K562 (cell line): ENCODE data around the gene TMC4. TPM values are rescaled to one million over a fixed set of nuclear protein-coding genes. Genes with fewer than 3 reads are reported as not detected.

ENCODE experiments used
- CTCF ChIP-seq, 3 experiments: IDR thresholded peaks in 2 of 3; conservative IDR thresholded peaks in 1 of 3; 2 replicates each; pipeline ENCODE4 v1.5.1; 2011 to 2012; ENCODE audit warnings: low read length in 3 of 3, mild to moderate bottlenecking in 3 of 3, control low read depth in 2 of 3, improper control_type of control experiment in 1 of 3, inconsistent platforms in 1 of 3, low read depth in 1 of 3, mixed read lengths in 1 of 3, moderate library complexity in 1 of 3; ENCODE audit not compliant: insufficient read depth in 2 of 3
- DACH1 ChIP-seq: fragments of 450-650 bp; IDR thresholded peaks from 2 replicates; pipeline ENCODE4 v1.6.1; 2018; ENCODE audit not compliant: partially characterized antibody
- DIDO1 ChIP-seq: fragments of 450-650 bp; IDR thresholded peaks from 2 replicates; pipeline ENCODE4 v1.6.1; 2016; ENCODE audit warnings: low read depth, missing biosample characterization, missing genetic modification characterization
- FOXK2 ChIP-seq, 2 experiments: fragments of 450-650 bp; IDR thresholded peaks in 1 of 2; conservative IDR thresholded peaks in 1 of 2; 2 replicates each; pipeline ENCODE4 v1.6.1; 2016; ENCODE audit warnings: low read depth in 2 of 2, mild to moderate bottlenecking in 1 of 2
- GTF2E2 ChIP-seq: fragments of 200-800 bp; sonication (Bioruptor generic); IDR thresholded peaks from 2 replicates; pipeline ENCODE4 v1.6.1; 2016; ENCODE audit warnings: missing genetic modification characterization, missing compliant biosample characterization
- HNRNPUL1 ChIP-seq: fragments of 200-400 bp; formaldehyde crosslinking; IDR thresholded peaks from 2 replicates; pipeline ENCODE4 v1.6.1; 2017; ENCODE audit warnings: low read length
- HOXB6 ChIP-seq: fragments of 250-450 bp; sonication (Bioruptor Pico); IDR thresholded peaks from 2 replicates; pipeline ENCODE4 v1.5.1; 2022; ENCODE audit warnings: mild to moderate bottlenecking, borderline replicate concordance
- KAT2B ChIP-seq: IDR thresholded peaks from one replicate; pipeline ENCODE4 v1.6.1; 2012; ENCODE audit warnings: low read depth, mild to moderate bottlenecking, control low read depth, inconsistent platforms, low read length, moderate library complexity
- NFIC ChIP-seq: fragments of 450-650 bp; IDR thresholded peaks from 2 replicates; pipeline ENCODE4 v1.6.1; 2017; ENCODE audit warnings: mild to moderate bottlenecking, inconsistent platforms
- SUPT5H ChIP-seq: fragments of 450-650 bp; IDR thresholded peaks from 2 replicates; pipeline ENCODE4 v1.6.1; 2016
- XRCC5 ChIP-seq: fragments of 200-400 bp; formaldehyde crosslinking; IDR thresholded peaks from 2 replicates; pipeline ENCODE4 v1.6.1; 2017; ENCODE audit warnings: low read depth, mild to moderate bottlenecking, low read length
- ZBTB7A ChIP-seq: IDR thresholded peaks from 2 replicates; pipeline ENCODE4 v1.6.1; 2011; ENCODE audit warnings: low read depth, mild to moderate bottlenecking, low read length, moderate library complexity, borderline replicate concordance; ENCODE audit not compliant: control insufficient read depth
- ZNF274 ChIP-seq: IDR thresholded peaks from 2 replicates; pipeline ENCODE4 v1.6.1; 2011; ENCODE audit warnings: low read depth, mild to moderate bottlenecking, low read length, moderate library complexity, borderline replicate concordance
- ZNF507 ChIP-seq: conservative IDR thresholded peaks from 2 replicates; pipeline ENCODE4 v1.6.1; 2017; ENCODE audit warnings: missing genetic modification characterization, missing compliant biosample characterization
- ZNF551 ChIP-seq: fragments of 250-450 bp; sonication (Bioruptor Pico); IDR thresholded peaks from 2 replicates; pipeline ENCODE4 v1.5.0; 2021; ENCODE audit warnings: mild to moderate bottlenecking, moderate library complexity
- ZNF589 ChIP-seq: fragments of 200-800 bp; sonication (Bioruptor generic); IDR thresholded peaks from 2 replicates; pipeline ENCODE4 v1.6.1; 2016; ENCODE audit warnings: low read depth, missing genetic modification characterization, missing compliant biosample characterization
- ZNF696 ChIP-seq: fragments of 250-450 bp; sonication (Bioruptor Pico); conservative IDR thresholded peaks from 2 replicates; pipeline ENCODE4 v1.4.0; 2020; ENCODE audit warnings: mild to moderate bottlenecking, moderate library complexity
- ZSCAN32 ChIP-seq: fragments of 450-650 bp; formaldehyde crosslinking; IDR thresholded peaks from 2 replicates; pipeline ENCODE4 v1.4.0; 2020; ENCODE audit warnings: mild to moderate bottlenecking, moderate library complexity
- polyA plus RNA-seq, 8 experiments: library from polyadenylated mRNA; depleted of rRNA in 4 of 8; stranded (reverse) in 5 of 8; unstranded in 3 of 8; fragments of >200 nt; fragmentation: Nextera tagmentation in 2 of 8; fragmentation: Illumina TruSeq in 1 of 8; extraction: Ambion mirVana in 2 of 8; extraction: Trizol in 1 of 8; gene quantifications; 2 replicates each; pipeline versions ENCODE4 v1.2.1 to v1.2.3, GENCODE V29; 2011 to 2014; ENCODE audit warnings: inconsistent platforms in 1 of 8, missing spikeins in 1 of 8
- total RNA-seq, 7 experiments: library from RNA; depleted of rRNA in 6 of 7; stranded (reverse); fragments of >200 nt in 6 of 7; fragmentation: Illumina TruSeq in 2 of 7; extraction: Trizol in 2 of 7; gene quantifications; 2 replicates each; pipeline versions ENCODE4 v1.2.1 to v1.2.3, GENCODE V29; 2011 to 2021; ENCODE audit warnings: low replicate concordance in 1 of 7
- TF ChIP-seq, protein P1 (sequence below): sonication (generic); formaldehyde crosslinking; IDR thresholded peaks from 2 replicates; pipeline ENCODE4 v1.8.0; 2022; ENCODE audit warnings: missing genetic modification reagents, mild to moderate bottlenecking, borderline replicate concordance
- TF ChIP-seq, protein P2 (sequence below): fragments of 250-450 bp; sonication (Bioruptor Pico); IDR thresholded peaks from 2 replicates; pipeline ENCODE4 v1.5.0; 2020; ENCODE audit warnings: mild to moderate bottlenecking, borderline replicate concordance
- TF ChIP-seq, protein P3 (sequence below): fragments of 250-450 bp; sonication (Bioruptor Pico); IDR thresholded peaks from 2 replicates; pipeline ENCODE4 v1.4.0; 2020; ENCODE audit warnings: mild to moderate bottlenecking

TMC4 gene
- total and polyA plus RNA-seq, 9 of the 15 experiments (the other 6 are each of a cell fraction or from before 2014, with no cell fraction given) = 0.12 to 0.79 (median 0.36) TPM; not detected in 2

- TF ChIP-seq, protein P1, sequence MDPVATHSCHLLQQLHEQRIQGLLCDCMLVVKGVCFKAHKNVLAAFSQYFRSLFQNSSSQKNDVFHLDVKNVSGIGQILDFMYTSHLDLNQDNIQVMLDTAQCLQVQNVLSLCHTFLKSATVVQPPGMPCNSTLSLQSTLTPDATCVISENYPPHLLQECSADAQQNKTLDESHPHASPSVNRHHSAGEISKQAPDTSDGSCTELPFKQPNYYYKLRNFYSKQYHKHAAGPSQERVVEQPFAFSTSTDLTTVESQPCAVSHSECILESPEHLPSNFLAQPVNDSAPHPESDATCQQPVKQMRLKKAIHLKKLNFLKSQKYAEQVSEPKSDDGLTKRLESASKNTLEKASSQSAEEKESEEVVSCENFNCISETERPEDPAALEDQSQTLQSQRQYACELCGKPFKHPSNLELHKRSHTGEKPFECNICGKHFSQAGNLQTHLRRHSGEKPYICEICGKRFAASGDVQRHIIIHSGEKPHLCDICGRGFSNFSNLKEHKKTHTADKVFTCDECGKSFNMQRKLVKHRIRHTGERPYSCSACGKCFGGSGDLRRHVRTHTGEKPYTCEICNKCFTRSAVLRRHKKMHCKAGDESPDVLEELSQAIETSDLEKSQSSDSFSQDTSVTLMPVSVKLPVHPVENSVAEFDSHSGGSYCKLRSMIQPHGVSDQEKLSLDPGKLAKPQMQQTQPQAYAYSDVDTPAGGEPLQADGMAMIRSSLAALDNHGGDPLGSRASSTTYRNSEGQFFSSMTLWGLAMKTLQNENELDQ (CRISPR knock-in tag) = no peak
- TF ChIP-seq ZNF507 (tag) (no peak), XRCC5 (no peak), FOXK2 (conservative IDR thresholded peaks at IDR 0.05 in 1 of 2, IDR thresholded peaks at IDR 0.05 in 1 of 2; ENCODE audit: low read depth in 2 of 2) (no peak), GTF2E2 (tag) (no peak), HOXB6 (no peak), DIDO1 (tag) (no peak), ZNF551 (CRISPR knock-in tag) (no peak), CTCF (IDR thresholded peaks at IDR 0.05 in 2 of 3, conservative IDR thresholded peaks at IDR 0.05 in 1 of 3; ENCODE audit: insufficient read depth in 2 of 3, low read depth in 1 of 3, low read length in 3 of 3) (0 out of 6 replicates have a peak, but pooled peaks of 1 of the 3 experiments have one; percentile 8), DACH1 (no peak), HNRNPUL1 (no peak), ZNF589 (CRISPR knock-in tag) (0 out of 2 replicates have a peak, but pooled peaks have one; percentile 37), SUPT5H (0 out of 2 replicates have a peak, but pooled peaks have one; percentile 27), ZSCAN32 (CRISPR knock-in tag) (no peak), KAT2B (no peak), ZNF696 (CRISPR knock-in tag) (no peak), NFIC (no peak), ZNF274 (no peak), ZBTB7A (no peak)
- TF ChIP-seq, protein P2, sequence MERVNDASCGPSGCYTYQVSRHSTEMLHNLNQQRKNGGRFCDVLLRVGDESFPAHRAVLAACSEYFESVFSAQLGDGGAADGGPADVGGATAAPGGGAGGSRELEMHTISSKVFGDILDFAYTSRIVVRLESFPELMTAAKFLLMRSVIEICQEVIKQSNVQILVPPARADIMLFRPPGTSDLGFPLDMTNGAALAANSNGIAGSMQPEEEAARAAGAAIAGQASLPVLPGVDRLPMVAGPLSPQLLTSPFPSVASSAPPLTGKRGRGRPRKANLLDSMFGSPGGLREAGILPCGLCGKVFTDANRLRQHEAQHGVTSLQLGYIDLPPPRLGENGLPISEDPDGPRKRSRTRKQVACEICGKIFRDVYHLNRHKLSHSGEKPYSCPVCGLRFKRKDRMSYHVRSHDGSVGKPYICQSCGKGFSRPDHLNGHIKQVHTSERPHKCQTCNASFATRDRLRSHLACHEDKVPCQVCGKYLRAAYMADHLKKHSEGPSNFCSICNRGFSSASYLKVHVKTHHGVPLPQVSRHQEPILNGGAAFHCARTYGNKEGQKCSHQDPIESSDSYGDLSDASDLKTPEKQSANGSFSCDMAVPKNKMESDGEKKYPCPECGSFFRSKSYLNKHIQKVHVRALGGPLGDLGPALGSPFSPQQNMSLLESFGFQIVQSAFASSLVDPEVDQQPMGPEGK (CRISPR knock-in tag) = no peak
- TF ChIP-seq, protein P3, sequence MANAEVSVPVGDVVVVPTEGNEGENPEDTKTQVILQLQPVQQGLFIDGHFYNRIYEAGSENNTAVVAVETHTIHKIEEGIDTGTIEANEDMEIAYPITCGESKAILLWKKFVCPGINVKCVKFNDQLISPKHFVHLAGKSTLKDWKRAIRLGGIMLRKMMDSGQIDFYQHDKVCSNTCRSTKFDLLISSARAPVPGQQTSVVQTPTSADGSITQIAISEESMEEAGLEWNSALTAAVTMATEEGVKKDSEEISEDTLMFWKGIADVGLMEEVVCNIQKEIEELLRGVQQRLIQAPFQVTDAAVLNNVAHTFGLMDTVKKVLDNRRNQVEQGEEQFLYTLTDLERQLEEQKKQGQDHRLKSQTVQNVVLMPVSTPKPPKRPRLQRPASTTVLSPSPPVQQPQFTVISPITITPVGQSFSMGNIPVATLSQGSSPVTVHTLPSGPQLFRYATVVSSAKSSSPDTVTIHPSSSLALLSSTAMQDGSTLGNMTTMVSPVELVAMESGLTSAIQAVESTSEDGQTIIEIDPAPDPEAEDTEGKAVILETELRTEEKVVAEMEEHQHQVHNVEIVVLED (CRISPR knock-in tag) = 0 out of 2 replicates have a peak, but pooled peaks have one; percentile 18
Measured at GRCh38 chr19:54158812-54159351, 14.1 kb downstream of the TMC4 start (continued).
